Dendritic cell treated with granulocyte-macrophage colony-stimulating factor and Interleukin-4, amounts not matched to agents 40 ng/mL and 50 ng/mL, for 4 days (primary cell): ENCODE data around the gene LCN10.

Experiments used
- H3K27ac Mint-ChIP-seq: one replicate; pipeline ENCODE4 v1.8.0; 2022; ENCODE audit warnings: mild to moderate bottlenecking, mixed read lengths
- H3K27me3 Mint-ChIP-seq: one replicate; pipeline ENCODE4 v1.8.0; 2022; ENCODE audit warnings: mild to moderate bottlenecking, mixed read lengths
- H3K36me3 Mint-ChIP-seq: one replicate; pipeline ENCODE4 v1.8.0; 2022; ENCODE audit warnings: low read depth, mixed read lengths
- H3K4me1 Mint-ChIP-seq: one replicate; pipeline ENCODE4 v1.8.0; 2022; ENCODE audit warnings: low read depth, mixed read lengths
- H3K4me3 Mint-ChIP-seq: one replicate; pipeline ENCODE4 v1.8.0; 2022; ENCODE audit warnings: mild to moderate bottlenecking, moderate library complexity, mixed read lengths
- H3K9me3 Mint-ChIP-seq: one replicate; pipeline ENCODE4 v1.8.0; 2022; ENCODE audit warnings: mixed read lengths
- intact Hi-C: fragments of 100-400 bp; cut with micrococcal nuclease; formaldehyde crosslinking; loops from one replicate; pipeline ENCODE4 v1.15.0; 2022

Gene LCN10

GRCh38 chr9:136754626-136755301 is 12.0 kb upstream of the LCN10 start:
- H3K27ac Mint-ChIP-seq: no peak overlapping the region
- H3K4me3 Mint-ChIP-seq: no peak overlapping the region
- peaks cover 9% of the 10 kb centered on the region for H3K36me3 Mint-ChIP-seq
- peaks cover 6% of the 10 kb centered on the region for H3K4me1 Mint-ChIP-seq
- peaks cover 36% of the 10 kb centered on the region for H3K9me3 Mint-ChIP-seq
- peaks cover 32% of the 10 kb centered on the region for H3K27me3 Mint-ChIP-seq
- intact Hi-C loops: no loop called here

- Mint-ChIP-seq H3K36me3 (peaks cover 9% of the 10 kb centered on the region), H3K4me3 (no peak overlapping the region), H3K27me3 (peaks cover 36% of the 10 kb centered on the region), H3K27ac (no peak overlapping the region), H3K4me1 (peaks cover 10% of the 10 kb centered on the region), H3K9me3 (peaks cover 36% of the 10 kb centered on the region)
- intact Hi-C loops: no loop called here
Measured at GRCh38 chr9:136754059-136754572, 11.4 kb upstream of the LCN10 start.

- H3K4me3 Mint-ChIP-seq: no peak overlapping the region
- intact Hi-C loops: no loop called here
Measured at GRCh38 chr9:136753371-136754058, 10.8 kb upstream of the LCN10 start.

GRCh38 chr9:136751814-136752213 is 9.1 kb upstream of the LCN10 start:
- Mint-ChIP-seq H3K4me3 (no peak overlapping the region), H3K27me3 (peaks cover 51% of the 10 kb centered on the region), H3K4me1 (peaks cover 15% of the 10 kb centered on the region), H3K36me3 (peaks cover 9% of the 10 kb centered on the region), H3K9me3 (peaks cover 36% of the 10 kb centered on the region), H3K27ac (no peak overlapping the region)
- intact Hi-C loops: no loop called here

More at GRCh38 chr9:136753371-136754058, 10.8 kb upstream of the LCN10 start:
- Mint-ChIP-seq H3K4me1 (peaks cover 14% of the 10 kb centered on the region), H3K27me3 (peaks cover 39% of the 10 kb centered on the region), H3K9me3 (peaks cover 36% of the 10 kb centered on the region), H3K36me3 (peaks cover 9% of the 10 kb centered on the region), H3K27ac (no peak overlapping the region)

DNA sequence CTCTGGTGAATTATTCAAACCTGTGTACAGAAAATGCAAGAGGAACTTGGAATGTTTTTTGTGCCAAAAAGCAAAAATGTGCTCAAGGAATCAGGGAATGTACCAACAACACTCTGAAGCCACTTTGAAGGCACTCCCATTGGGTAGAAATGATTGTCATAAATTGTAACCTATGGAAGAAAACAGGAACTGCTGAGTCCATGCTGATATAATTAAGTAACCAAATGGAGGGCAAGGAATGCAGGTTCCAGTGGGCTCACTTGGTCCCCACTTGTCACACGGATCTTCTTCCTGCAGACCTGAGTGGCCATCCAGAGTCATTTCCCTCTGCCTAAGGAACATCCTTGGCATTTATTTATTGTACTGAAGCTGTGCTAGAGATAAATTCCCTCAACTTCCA is 8.5 kb upstream of the LCN10 start:
- Mint-ChIP-seq H3K4me3 (no peak overlapping the region), H3K4me1 (peaks cover 15% of the 10 kb centered on the region), H3K36me3 (peaks cover 9% of the 10 kb centered on the region), H3K27ac (no peak overlapping the region), H3K9me3 (peaks cover 31% of the 10 kb centered on the region), H3K27me3 (peaks cover 54% of the 10 kb centered on the region)
- intact Hi-C loops: no loop called here

GRCh38 chr9:136750526-136750925 is 7.8 kb upstream of the LCN10 start:
- Mint-ChIP-seq H3K4me3 (no peak overlapping the region), H3K4me1 (peaks cover 15% of the 10 kb centered on the region), H3K9me3 (peaks cover 24% of the 10 kb centered on the region), H3K27ac (no peak overlapping the region), H3K36me3 (peaks cover 2% of the 10 kb centered on the region), H3K27me3 (peaks cover 58% of the 10 kb centered on the region)
- intact Hi-C loops: no loop called here

DNA sequence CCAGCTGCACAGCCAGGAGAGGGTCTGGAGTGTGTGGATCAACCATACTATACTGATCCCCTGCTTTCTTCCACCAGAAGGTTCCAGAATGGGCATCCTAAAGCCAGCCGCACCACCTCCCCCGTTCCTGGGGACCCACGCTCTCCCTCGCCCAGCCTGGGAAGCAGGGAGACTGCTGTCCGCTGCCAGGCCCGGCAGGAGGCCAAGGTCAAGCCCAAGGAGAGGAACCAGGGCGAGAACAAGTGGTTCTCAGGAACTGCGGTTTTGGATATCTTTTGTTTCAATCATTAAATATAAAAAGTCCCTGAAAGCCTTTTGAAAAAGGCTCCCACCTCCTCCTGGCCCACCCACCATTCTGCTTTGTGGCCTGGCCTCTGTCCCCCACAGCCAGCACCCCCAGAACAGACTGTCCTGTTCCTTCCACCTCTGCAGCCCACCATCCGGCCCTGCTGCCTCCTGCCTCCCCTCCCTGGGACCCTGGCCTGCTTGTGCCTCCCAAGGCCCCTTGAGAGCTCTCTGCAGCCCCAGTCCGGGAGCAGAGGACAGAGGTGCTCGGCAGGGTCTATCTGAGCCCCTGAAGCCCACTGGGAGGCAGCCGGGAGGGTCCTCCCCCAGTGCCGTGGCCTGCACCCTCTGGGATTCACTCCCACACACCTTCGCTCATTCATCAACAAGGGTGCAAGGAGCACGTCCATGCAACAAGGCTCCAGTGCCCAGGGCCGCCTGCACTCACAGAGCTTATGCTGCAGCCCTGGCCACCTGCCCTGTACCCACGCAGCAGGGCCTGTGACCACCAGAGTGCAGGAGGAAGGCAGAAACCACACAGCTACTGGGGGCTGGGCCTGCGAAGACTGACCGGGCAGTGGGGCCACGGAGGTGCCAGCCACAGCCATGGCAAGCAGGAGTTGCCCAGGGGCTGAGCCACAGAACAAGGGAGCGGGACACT is 6.2 kb upstream of the LCN10 start:
- H3K4me1 Mint-ChIP-seq: peaks cover 15% of the 10 kb centered on the region
- H3K4me3 Mint-ChIP-seq: no peak overlapping the region
- peaks cover 56% of the 10 kb centered on the region for H3K27me3 Mint-ChIP-seq
- no peak overlapping the region for H3K27ac Mint-ChIP-seq
- peaks cover 19% of the 10 kb centered on the region for H3K9me3 Mint-ChIP-seq
- intact Hi-C loops: no loop called here
- H3K36me3 Mint-ChIP-seq: no peaks in the 10 kb centered on the region

GRCh38 chr9:136748201-136748600 is 5.5 kb upstream of the LCN10 start, which contains the start of gene LCN6:
Gene LCN6 (minus strand): TSS chr9:136748525. CDS start chr9:136748483, 42 bp downstream.
- intact Hi-C loops: no loop called here
- H3K36me3 Mint-ChIP-seq: no peaks in the 10 kb centered on the region
- peaks cover 15% of the 10 kb centered on the region for H3K4me1 Mint-ChIP-seq
- peaks cover 19% of the 10 kb centered on the region for H3K9me3 Mint-ChIP-seq
- no peak within 1 kb of the TSS for H3K4me3 Mint-ChIP-seq
- H3K27ac Mint-ChIP-seq: no peak within 1 kb of the TSS
- H3K27me3 Mint-ChIP-seq: peaks cover 63% of the 10 kb centered on the region

DNA sequence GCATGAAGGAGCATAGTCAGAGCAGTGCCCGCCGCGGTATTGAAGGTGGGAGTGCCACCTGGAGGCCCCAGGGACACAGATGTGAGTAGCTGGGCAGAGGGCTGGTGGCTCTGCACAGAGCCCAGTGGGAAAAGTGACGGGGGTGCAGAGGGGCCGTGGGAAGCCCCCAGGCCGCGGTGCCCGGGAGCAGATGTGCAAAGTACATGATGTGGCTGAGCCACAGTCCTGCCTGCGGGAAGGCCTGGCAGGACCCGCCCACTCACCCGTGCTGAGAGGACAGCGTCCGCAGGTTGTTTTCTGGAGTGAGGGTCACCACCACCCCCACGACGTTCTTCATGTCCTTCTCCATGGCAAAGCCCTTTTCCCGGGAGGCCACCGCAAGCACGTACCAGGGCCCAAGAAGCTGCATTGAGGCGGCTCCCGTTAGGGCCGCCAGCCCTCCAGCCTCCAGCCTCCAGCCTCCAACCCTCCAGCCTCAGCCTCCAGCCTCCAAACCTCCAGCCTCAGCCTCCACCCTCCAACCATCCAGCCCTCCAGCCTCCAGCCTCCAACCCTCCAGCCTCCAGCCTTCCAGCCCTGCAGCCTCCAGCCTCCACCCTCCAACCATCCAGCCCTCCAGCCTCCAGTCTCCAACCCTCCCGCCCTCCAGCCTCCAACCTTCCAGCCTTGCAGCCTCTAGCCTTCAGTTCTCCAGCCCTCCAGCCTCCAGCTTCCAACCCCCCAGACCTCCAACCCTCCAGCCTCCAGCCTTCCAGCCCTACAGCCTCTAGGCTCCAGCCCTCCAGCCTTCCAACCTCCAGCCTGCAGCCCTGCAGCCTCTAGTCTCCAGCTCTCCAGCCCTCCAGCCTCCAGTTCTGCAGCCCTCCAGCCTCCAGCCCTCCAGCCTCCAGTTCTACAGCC is 4.7 kb upstream of the LCN10 start:
- Mint-ChIP-seq H3K4me1 (peaks cover 15% of the 10 kb centered on the region), H3K36me3 (no peaks in the 10 kb centered on the region), H3K27ac (no peak overlapping the region), H3K9me3 (peaks cover 13% of the 10 kb centered on the region), H3K4me3 (no peak overlapping the region), H3K27me3 (peaks cover 67% of the 10 kb centered on the region)
- intact Hi-C loops: no loop called here

DNA sequence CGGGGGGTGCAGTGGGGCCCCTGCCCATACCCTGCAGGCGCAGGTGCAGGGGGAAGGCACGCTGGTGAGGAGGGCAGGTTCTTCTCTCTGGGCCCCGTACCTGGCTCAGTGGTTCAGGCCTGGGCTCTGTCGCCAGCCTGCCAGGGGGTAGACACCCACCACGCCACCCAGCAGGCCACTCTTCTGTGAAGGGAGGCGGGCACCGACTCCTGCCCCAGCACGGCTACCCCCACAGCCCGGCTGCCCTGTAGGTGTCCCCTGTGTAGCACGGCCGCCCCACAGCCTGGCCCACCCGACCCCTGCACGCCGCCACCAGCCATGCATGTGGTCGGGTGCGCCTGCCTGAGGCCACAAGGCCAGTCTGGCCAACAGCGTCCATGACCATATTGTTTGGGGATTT is 3.9 kb upstream of the LCN10 start:
- H3K9me3 Mint-ChIP-seq: peaks cover 5% of the 10 kb centered on the region
- H3K4me3 Mint-ChIP-seq: no peak overlapping the region
- H3K27ac Mint-ChIP-seq: no peak overlapping the region
- no peaks in the 10 kb centered on the region for H3K36me3 Mint-ChIP-seq
- peaks cover 70% of the 10 kb centered on the region for H3K27me3 Mint-ChIP-seq
- peaks cover 22% of the 10 kb centered on the region for H3K4me1 Mint-ChIP-seq
- intact Hi-C loops: no loop called here

- H3K27me3 Mint-ChIP-seq: peaks cover 75% of the 10 kb centered on the region
Measured at GRCh38 chr9:136746155-136746490, 3.4 kb upstream of the LCN10 start.

GRCh38 chr9:136745389-136746154 is 2.8 kb upstream of the LCN10 start:
- Mint-ChIP-seq H3K4me3 (no peak overlapping the region), H3K27ac (no peak overlapping the region), H3K36me3 (no peaks in the 10 kb centered on the region), H3K4me1 (peaks cover 26% of the 10 kb centered on the region), H3K9me3 (no peaks in the 10 kb centered on the region), H3K27me3 (peaks cover 77% of the 10 kb centered on the region)
- intact Hi-C loops: no loop called here

More at GRCh38 chr9:136746155-136746490, 3.4 kb upstream of the LCN10 start:
- H3K4me1 Mint-ChIP-seq: peaks cover 26% of the 10 kb centered on the region
- intact Hi-C loops: no loop called here
- H3K27ac Mint-ChIP-seq: no peak overlapping the region
- no peaks in the 10 kb centered on the region for H3K36me3 Mint-ChIP-seq
- H3K4me3 Mint-ChIP-seq: no peak overlapping the region
- no peaks in the 10 kb centered on the region for H3K9me3 Mint-ChIP-seq
